ENCODE measurements around the gene SOS1.
A peak's percentile ranks its signal among the peaks of the same experiment; 100 is the strongest.

The SOS1 gene

GRCh38 chr2:38948995-38949394, 171.9 kb downstream of the SOS1 start:
- H3K79me2 ChIP-seq (ENCODE audit: control insufficient read depth, low read length): no peaks in the 10 kb centered on the region
- TF ChIP-seq, protein P1, sequence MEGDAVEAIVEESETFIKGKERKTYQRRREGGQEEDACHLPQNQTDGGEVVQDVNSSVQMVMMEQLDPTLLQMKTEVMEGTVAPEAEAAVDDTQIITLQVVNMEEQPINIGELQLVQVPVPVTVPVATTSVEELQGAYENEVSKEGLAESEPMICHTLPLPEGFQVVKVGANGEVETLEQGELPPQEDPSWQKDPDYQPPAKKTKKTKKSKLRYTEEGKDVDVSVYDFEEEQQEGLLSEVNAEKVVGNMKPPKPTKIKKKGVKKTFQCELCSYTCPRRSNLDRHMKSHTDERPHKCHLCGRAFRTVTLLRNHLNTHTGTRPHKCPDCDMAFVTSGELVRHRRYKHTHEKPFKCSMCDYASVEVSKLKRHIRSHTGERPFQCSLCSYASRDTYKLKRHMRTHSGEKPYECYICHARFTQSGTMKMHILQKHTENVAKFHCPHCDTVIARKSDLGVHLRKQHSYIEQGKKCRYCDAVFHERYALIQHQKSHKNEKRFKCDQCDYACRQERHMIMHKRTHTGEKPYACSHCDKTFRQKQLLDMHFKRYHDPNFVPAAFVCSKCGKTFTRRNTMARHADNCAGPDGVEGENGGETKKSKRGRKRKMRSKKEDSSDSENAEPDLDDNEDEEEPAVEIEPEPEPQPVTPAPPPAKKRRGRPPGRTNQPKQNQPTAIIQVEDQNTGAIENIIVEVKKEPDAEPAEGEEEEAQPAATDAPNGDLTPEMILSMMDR (IDR thresholded peaks at IDR 0.05; ENCODE audit: low read depth, low read length, poor library complexity, severe bottlenecking): no peak
- TF ChIP-seq EZH2phosphoT487 (IDR thresholded peaks at IDR 0.05; ENCODE audit: borderline replicate concordance, low read length): no peak
- H3K9me3 ChIP-seq (ENCODE audit: control insufficient read depth, insufficient read depth, low read length): no peaks in the 10 kb centered on the region
- no peak overlapping the region for H3K4me2 ChIP-seq (ENCODE audit: low read length)
- H3K4me1 ChIP-seq (ENCODE audit: control insufficient read depth, low read length): no peaks in the 10 kb centered on the region
- no peak overlapping the region for H3K4me3 ChIP-seq (ENCODE audit: low read length)
- no peak overlapping the region for H3K27ac ChIP-seq (ENCODE audit: low read depth, low read length)
- H3K27me3 ChIP-seq (ENCODE audit: control insufficient read depth, low read length): peaks cover 5% of the 10 kb centered on the region; the same call in 1 of the 2 replicates
- H3K9me2 ChIP-seq (replicated peaks; ENCODE audit: control insufficient read depth, low read length): no peaks in the 10 kb centered on the region
- H4K20me1 ChIP-seq (ENCODE audit: control insufficient read depth, insufficient read depth, low read depth, low read length): no peaks in the 10 kb centered on the region
- H3K36me3 ChIP-seq (ENCODE audit: control insufficient read depth, low read length): no peaks in the 10 kb centered on the region
- no peaks in the 10 kb centered on the region for H3F3A ChIP-seq (ENCODE audit: control insufficient read depth, insufficient read depth)

GRCh38 chr2:38948387-38948882, 172.4 kb downstream of the SOS1 start:
- Histone ChIP-seq H3K4me1 (ENCODE audit: control insufficient read depth, low read length) (no peaks in the 10 kb centered on the region), H3K9me2 (replicated peaks; ENCODE audit: control insufficient read depth, low read length) (no peaks in the 10 kb centered on the region), H3K4me2 (ENCODE audit: low read length) (no peak overlapping the region), H3K27ac (ENCODE audit: low read depth, low read length) (no peak overlapping the region), H3K4me3 (ENCODE audit: low read length) (no peak overlapping the region), H3K9me3 (ENCODE audit: control insufficient read depth, insufficient read depth, low read length) (no peaks in the 10 kb centered on the region), H3K79me2 (ENCODE audit: control insufficient read depth, low read length) (no peaks in the 10 kb centered on the region), H3K27me3 (ENCODE audit: control insufficient read depth, low read length) (peaks cover 4% of the 10 kb centered on the region; the same call in 1 of the 2 replicates), H3F3A (ENCODE audit: control insufficient read depth, insufficient read depth) (no peaks in the 10 kb centered on the region), H3K36me3 (ENCODE audit: control insufficient read depth, low read length) (no peaks in the 10 kb centered on the region), H4K20me1 (ENCODE audit: control insufficient read depth, insufficient read depth, low read depth, low read length) (no peaks in the 10 kb centered on the region)
- TF ChIP-seq, protein P1 (IDR thresholded peaks at IDR 0.05; ENCODE audit: low read depth, low read length, poor library complexity, severe bottlenecking): no peak
- no peak for TF ChIP-seq EZH2phosphoT487 (IDR thresholded peaks at IDR 0.05; ENCODE audit: borderline replicate concordance, low read length)

DNA sequence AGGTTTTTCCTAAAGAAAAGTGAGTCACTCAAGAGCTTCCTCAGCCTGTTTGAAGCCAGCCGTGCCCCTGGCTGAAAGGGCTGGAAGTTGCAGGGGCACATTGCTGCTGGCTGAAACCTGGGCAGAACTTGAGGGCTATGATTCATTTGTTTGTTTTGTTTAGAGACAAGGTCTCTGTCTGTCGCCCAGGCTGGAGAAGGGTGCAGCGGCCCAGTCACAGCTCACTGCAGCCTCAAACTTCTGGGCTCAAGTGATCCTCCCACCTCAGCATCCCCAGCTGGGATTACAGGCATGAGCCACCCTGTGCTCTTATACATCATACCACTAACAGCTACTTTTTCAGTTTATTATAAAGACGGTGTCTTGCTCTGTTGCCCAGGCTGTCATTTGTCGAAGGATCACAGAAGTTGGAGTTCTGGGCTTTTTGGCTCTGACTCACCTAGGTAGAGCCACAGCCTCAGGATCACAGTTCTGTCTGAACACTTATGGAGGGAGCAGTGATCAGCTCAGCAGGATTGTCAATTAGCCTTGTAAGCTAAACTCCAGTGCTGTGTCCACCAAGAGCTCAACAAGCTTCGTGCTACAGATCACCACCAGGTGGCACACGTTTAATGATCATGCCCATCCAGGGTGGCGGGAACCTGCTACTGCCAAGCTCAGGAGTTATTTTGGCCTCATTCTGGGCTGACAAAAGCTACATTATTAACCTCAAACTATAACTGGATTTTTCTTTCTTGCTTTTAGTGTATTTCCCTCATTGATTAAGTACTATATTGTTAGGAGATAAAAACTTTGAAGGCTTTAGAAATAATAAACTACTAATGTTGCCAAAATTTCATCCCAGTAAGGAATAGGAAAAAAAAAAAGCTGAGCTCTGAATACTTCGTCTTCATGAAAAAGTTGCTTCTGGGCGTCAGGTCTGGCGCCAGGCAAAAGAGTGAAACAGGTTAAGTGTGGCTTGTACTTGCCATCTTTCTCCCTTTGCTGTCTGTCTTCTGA, 173.3 kb downstream of the SOS1 start:
- H3K4me3 ChIP-seq (ENCODE audit: low read length): no peak overlapping the region
- no peaks in the 10 kb centered on the region for H3K9me2 ChIP-seq (replicated peaks; ENCODE audit: control insufficient read depth, low read length)
- H3K4me2 ChIP-seq (ENCODE audit: low read length): no peak overlapping the region
- H3K9me3 ChIP-seq (ENCODE audit: control insufficient read depth, insufficient read depth, low read length): no peaks in the 10 kb centered on the region
- no peaks in the 10 kb centered on the region for H3F3A ChIP-seq (ENCODE audit: control insufficient read depth, insufficient read depth)
- H3K27ac ChIP-seq (ENCODE audit: low read depth, low read length): no peak overlapping the region
- H3K79me2 ChIP-seq (ENCODE audit: control insufficient read depth, low read length): no peaks in the 10 kb centered on the region
- no peak for TF ChIP-seq EZH2phosphoT487 (IDR thresholded peaks at IDR 0.05; ENCODE audit: borderline replicate concordance, low read length)
- TF ChIP-seq, protein P1 (IDR thresholded peaks at IDR 0.05; ENCODE audit: low read depth, low read length, poor library complexity, severe bottlenecking): peak; percentile 85
- H3K36me3 ChIP-seq (ENCODE audit: control insufficient read depth, low read length): no peaks in the 10 kb centered on the region
- no peaks in the 10 kb centered on the region for H4K20me1 ChIP-seq (ENCODE audit: control insufficient read depth, insufficient read depth, low read depth, low read length)
- H3K27me3 ChIP-seq (ENCODE audit: control insufficient read depth, low read length): no peaks in the 10 kb centered on the region
- no peaks in the 10 kb centered on the region for H3K4me1 ChIP-seq (ENCODE audit: control insufficient read depth, low read length)
